ENCODE results near the gene PIK3C2G. TPM values are rescaled to one million over a fixed set of nuclear protein-coding genes. Genes with fewer than 3 reads are reported as not detected.

The PIK3C2G gene
- total and polyA plus RNA-seq, 2 of the 4 experiments (the other 2 are of a cell fraction): not detected

DNA sequence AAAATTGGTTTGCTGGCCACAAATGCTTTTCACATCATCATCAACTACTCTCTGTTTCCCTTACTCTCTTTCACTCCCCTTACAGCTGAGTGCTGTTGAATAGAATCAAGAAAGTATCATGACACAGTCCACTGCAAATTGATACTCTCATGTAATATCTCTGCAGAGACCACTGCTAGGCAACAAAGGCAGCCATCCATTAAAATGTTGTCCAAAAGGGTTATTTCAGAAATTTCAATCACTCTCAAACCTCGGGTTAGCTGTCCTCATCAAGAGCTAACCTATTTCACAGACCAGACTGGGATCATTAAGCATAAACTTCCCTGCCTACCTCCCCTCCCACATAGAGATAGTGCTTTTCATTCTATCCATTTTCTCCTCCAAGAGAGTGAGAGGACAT is 289.8 kb downstream of the PIK3C2G start:
- H3K23ac ChIP-seq (ENCODE audit: low read depth, low read length): no peak overlapping the region
- H3K27me3 ChIP-seq (ENCODE audit: control insufficient read depth, insufficient read depth, low read length): no peaks in the 10 kb centered on the region
- no peak overlapping the region for H3K4ac ChIP-seq (ENCODE audit: low read depth, low read length)
- H3K18ac ChIP-seq (ENCODE audit: low read depth, low read length): no peak overlapping the region
- no peak overlapping the region for H2BK15ac ChIP-seq (ENCODE audit: low read depth, low read length)
- no peak for ATAC-seq (ENCODE audit: low read depth)
- no peaks in the 10 kb centered on the region for H3K79me1 ChIP-seq (ENCODE audit: low read depth in 1 of 2, low read length in 2 of 2)
- dilution Hi-C loops (cut with HindIII; ENCODE audit: low sequenced_read_pairs, unreplicated experiment) (no loop called here), intact Hi-C loops (cut with micrococcal nuclease) (no loop called here), in situ Hi-C loops (cut with MboI; ENCODE audit: low sequenced_read_pairs) (no loop called here)
- no peak for DNase-seq
- no peak overlapping the region for H3K27ac ChIP-seq (ENCODE audit: insufficient read depth, low read length)
- no peak overlapping the region for H4K91ac ChIP-seq (ENCODE audit: insufficient read depth, low read depth, low read length)
- H4K5ac ChIP-seq (ENCODE audit: low read depth, low read length): no peak overlapping the region
- no peaks in the 10 kb centered on the region for H3K9me1 ChIP-seq (ENCODE audit: insufficient read depth, low read length)
- H3K9me3 ChIP-seq (ENCODE audit: control insufficient read depth, insufficient read depth, low read length): no peaks in the 10 kb centered on the region
- no peaks in the 10 kb centered on the region for H4K20me1 ChIP-seq (ENCODE audit: insufficient read depth, low read length)
- no peak overlapping the region for H3K14ac ChIP-seq (replicated peaks; ENCODE audit: low read depth, low read length)
- no CpG with 5 or more reads among the region's 1 CpG for WGBS, 2 experiments (ENCODE audit: extremely low coverage in 2 of 2, insufficient read length in 1 of 2)
- no peak overlapping the region for H2BK120ac ChIP-seq (ENCODE audit: low read depth, low read length)
- H4K8ac ChIP-seq (ENCODE audit: low read depth in 2 of 2, low read length in 2 of 2): no peak overlapping the region
- no peak overlapping the region for H2AK5ac ChIP-seq (ENCODE audit: low read depth, low read length)
- ChIA-PET CTCF (interaction anchor here (1.9 kb wide), 1 partner anchor 8 kb away, joined by 7 read pairs; no protein-coding TSS in a partner anchor), POLR2A (ENCODE audit: unreplicated experiment) (no interaction called here)
- peaks cover 3% of the 10 kb centered on the region; the same call in 1 of the 2 replicates for H3K4me1 ChIP-seq (ENCODE audit: control insufficient read depth, insufficient read depth, low read length)
- no peak overlapping the region for H3K9ac ChIP-seq (ENCODE audit: low read depth, low read length)
- no peak overlapping the region for H3K4me2 ChIP-seq (ENCODE audit: low read depth, low read length)
- TF ChIP-seq, protein P1, sequence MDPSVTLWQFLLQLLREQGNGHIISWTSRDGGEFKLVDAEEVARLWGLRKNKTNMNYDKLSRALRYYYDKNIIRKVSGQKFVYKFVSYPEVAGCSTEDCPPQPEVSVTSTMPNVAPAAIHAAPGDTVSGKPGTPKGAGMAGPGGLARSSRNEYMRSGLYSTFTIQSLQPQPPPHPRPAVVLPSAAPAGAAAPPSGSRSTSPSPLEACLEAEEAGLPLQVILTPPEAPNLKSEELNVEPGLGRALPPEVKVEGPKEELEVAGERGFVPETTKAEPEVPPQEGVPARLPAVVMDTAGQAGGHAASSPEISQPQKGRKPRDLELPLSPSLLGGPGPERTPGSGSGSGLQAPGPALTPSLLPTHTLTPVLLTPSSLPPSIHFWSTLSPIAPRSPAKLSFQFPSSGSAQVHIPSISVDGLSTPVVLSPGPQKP (IDR thresholded peaks at IDR 0.05; ENCODE audit: borderline replicate concordance, low read depth, low read length): no peak
- TF ChIP-seq CHD1 (IDR thresholded peaks at IDR 0.05; ENCODE audit: low read depth, low read length) (no peak), POLR2A (IDR thresholded peaks at IDR 0.05; ENCODE audit: low read depth, low read length) (no peak), RAD21 (IDR thresholded peaks at IDR 0.05; ENCODE audit: low read length) (no peak), MXI1 (IDR thresholded peaks at IDR 0.05; ENCODE audit: borderline replicate concordance, low read depth, low read length) (no peak), USF2 (IDR thresholded peaks at IDR 0.05; ENCODE audit: low read depth, low read length) (no peak), MAZ (IDR thresholded peaks at IDR 0.05; ENCODE audit: borderline replicate concordance, low read depth, low read length) (no peak), NFE2L2 (IDR thresholded peaks at IDR 0.05; ENCODE audit: low read depth, low read length) (no peak), BHLHE40 (IDR thresholded peaks at IDR 0.05; ENCODE audit: low read depth, low read length) (no peak)
- no peak overlapping the region for H2AFZ ChIP-seq (replicated peaks; ENCODE audit: low read length, poor library complexity)
- no peak overlapping the region for H2BK5ac ChIP-seq (ENCODE audit: low read depth, low read length, poor library complexity, severe bottlenecking)
- BruUV-seq (replicated peaks): no TSS peak
- no peak overlapping the region for H2BK20ac ChIP-seq (ENCODE audit: low read depth, low read length)
- no peak overlapping the region for H3K56ac ChIP-seq (ENCODE audit: extremely low read depth, insufficient read depth, low read length)
- H3K36me3 ChIP-seq (ENCODE audit: control insufficient read depth, insufficient read depth, low read length): no peaks in the 10 kb centered on the region
- H2AK9ac ChIP-seq (replicated peaks; ENCODE audit: low read depth, low read length, poor library complexity): no peak overlapping the region
- H3K4me3 ChIP-seq (ENCODE audit: insufficient read depth, low read depth, low read length): no peak overlapping the region

All from IMR-90 (cell line).